Measurements from ENCODE around the gene NTN1.

The NTN1 gene

DNA sequence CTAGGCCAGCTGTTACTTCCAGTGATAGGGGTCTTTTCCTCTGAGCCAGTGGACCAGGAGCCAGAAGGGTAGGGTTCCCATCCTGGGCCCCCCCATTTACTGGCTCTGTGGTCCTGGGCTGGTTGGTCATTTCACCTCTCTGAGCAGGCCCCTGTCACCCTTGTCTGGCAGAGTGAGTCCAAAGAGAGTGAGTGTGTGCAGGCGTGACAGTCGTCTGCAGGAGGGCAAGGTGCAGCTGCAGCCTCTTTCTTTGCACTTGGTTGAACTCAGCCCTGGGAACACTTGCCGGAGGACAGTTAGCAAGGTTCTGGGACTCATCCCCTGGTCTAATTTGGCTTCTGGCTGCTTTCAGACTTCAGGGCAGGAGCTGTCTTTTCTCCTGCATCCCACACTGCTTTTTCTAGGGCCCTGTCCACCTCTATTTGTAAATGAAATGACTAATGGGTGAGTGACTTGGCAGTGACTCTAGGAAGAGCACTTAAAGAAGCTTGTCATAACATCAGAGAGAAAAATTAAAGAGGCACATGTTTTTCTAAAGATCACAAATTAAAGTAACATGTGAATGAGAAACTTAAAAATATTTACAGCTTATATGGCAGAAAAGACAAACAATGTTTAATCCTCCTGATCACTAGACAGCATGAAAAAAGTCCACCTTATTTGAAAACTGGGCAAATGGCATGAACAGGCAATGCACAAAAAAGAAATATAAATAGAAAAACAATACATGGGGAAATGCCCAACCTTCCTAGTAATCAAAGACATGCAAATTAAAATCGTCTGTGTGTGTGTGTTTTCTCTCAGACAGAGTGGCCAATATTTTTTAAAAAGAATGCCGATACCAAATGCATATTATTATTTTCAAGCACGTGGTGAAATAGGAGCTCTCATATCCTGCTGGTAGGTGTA, 137.5 kb downstream of the NTN1 start:
- no peak for DNase-seq (ENCODE audit: low read depth, low spot score)

DNA sequence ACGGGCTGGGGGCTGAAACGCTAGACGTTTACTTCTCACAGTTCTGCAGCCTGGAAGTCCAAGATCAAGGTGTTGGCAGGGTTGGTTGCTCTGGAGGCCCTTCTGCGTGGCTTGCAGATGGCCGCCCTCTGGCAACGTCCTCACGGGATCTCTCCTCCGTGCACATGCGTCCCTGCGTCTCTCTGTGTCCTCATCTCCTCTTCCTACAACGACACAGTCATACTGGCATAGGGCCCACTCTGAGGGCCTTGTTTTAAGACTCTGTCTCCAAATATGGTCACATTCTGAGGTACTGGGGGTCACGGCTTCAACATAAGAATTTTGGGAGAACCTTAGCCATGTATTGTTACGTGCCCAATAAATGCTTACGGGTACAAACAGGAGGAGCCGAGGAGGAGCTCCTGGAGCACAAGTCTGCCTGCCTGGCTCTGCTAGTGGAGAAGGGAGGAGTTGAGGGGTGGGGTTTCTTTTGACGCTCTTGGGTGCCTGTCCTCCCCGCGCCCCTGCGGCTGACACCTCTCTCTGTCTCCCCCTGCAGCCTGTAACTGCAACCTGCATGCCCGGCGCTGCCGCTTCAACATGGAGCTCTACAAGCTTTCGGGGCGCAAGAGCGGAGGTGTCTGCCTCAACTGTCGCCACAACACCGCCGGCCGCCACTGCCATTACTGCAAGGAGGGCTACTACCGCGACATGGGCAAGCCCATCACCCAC, 141.1 kb downstream of the NTN1 start:
- DNase-seq (ENCODE audit: low read depth, low spot score) = no peak

DNA sequence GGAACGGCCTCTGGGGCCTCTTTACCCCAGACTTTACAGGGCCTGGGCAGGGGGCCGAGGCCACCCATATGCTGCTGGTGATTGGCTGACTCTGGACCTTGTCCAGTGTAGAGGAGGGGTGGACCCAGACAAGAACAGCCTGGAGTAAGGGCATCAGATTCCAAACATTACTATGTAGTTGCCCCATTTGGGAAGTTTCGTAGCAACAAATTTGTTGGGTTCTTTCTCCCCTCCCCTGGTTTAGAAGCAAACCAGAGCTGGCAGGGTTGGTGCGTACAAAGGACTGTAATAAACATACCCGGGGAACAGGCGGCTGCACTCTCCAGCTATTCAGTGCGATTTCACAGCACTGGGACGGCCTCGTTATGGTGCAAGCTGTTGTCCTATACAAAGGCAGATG, 145.5 kb downstream of the NTN1 start:
- DNase-seq (ENCODE audit: low read depth, low spot score) = no peak

DNA sequence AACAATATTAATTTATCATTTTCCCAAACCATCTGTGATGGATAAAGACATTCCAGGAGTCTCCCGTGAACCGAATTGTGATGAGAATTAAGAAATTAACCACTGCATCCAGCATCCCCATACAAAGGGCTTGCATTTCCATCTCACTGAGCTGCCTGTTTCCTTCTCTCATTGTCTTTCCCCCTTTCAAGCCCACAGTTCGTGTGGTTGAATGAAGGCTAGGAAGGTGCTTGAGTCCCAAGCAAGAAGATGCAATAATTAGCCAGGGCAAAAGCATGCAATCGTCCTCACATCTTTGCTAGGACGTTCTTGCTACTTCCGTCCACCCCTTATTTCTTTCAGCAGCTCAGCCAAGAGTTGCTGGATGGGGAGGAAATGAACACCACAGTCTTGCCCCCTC, 146.1 kb downstream of the NTN1 start:
- no peak for DNase-seq (ENCODE audit: low read depth, low spot score)

DNA sequence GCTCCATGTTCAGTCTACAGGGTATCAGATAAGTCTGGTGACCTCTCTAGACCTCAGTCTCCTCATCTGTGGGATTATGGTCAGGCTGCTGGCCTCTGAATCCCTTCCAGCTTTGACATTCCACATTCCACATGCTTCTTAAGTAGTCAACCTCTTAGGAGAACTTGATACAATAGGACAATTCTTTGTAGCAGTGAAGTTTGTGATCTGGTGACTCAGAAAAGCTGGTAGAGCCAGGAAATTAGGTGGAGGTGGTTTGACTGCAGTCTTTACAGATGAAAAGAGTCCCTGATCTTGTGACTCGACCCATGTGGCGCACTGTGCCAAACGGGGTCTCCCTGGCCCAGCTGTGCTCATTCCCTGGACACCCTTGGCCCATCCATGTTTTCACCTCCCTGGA, 147.8 kb downstream of the NTN1 start:
- DNase-seq (ENCODE audit: low read depth, low spot score) = no peak

DNA sequence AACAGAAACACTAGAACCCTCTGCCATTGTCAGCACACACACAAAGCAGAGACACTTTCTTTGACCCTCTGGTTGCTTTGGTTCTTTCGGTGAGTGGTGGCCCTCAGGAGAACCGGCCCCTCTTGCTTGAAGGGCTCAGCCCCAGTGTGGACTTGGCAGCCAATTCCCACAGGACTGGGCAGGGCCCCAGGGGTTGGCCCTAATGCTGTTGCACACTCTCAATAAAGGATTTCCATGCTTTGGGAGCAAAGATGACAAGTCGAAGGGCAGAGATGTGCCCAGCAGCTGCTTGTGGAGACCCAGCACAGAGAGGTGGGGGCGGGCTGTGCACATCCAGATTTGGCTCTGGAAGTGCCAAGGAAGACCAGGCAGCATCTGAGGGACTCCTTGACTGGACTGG, 149.0 kb downstream of the NTN1 start:
- no peak for DNase-seq (ENCODE audit: low read depth, low spot score)

DNA sequence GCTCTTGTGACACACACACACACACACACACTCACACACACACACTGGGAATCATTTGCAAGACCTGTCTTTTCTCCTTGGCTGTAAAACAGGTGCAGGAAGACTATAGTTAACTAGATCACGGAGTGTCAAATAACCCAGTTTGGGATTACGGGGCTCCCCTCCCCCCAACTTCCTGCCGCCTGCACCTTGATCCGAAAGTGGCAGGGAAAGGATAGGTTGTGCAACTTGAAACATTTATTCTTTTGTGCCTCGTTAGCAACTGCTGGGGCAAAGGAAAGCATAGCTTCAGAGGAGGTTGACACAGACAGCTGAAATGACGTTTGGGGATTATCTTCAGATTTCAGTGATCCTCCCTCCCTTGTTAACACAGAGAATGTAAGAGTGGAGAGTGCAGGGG, 149.5 kb downstream of the NTN1 start:
- no peak for DNase-seq (ENCODE audit: low read depth, low spot score)

DNA sequence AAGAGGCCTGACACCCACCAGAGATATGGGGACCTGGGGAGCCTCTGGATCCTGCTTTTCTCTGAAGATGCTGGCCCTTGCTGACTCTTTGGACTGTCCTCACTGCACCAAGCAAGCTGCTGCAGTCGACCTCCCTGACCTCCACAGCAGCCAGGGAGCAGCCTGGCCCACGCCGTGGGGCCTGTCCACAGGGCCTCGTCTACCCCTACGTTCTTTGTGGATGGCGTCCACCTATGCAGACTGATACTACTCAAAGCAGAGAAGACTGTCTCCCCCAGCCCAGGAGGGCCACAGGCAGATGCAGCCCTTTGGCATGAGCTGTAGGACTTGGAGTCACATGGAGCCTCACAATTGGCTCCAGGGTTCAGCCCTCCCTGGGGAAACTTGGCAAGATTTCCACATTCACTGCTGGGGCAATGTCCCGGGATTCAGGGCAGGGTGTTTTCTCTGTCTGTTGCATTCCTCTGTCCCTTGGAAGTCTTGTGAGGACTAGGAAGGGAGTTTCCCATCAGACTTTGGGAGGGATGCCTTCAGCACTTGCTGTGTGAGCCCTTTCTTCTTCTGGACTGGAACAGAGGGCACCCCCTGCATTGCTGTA, 152.2 kb downstream of the NTN1 start:
- DNase-seq (ENCODE audit: low read depth, low spot score) = no peak

DNA sequence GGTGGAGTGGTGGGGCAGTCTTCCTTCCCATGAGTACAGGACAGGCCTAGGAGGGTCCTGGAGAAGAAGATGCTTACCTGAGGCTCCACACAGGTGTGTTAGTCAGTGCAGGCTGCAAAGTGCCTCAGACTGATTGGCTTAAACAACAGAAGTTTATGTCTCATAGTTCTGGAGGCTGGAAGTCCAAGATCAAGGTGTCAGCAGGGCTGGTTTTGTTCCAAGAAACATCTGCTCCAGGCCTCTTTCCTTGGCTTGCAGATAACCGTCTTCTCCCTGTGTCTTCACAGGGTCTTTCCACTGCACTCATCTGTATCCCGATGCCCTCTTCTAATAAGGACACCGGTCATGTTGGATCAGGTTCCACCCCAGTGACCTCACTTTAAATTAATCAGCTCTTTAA, 153.0 kb downstream of the NTN1 start:
- no peak for DNase-seq (ENCODE audit: low read depth, low spot score)

DNA sequence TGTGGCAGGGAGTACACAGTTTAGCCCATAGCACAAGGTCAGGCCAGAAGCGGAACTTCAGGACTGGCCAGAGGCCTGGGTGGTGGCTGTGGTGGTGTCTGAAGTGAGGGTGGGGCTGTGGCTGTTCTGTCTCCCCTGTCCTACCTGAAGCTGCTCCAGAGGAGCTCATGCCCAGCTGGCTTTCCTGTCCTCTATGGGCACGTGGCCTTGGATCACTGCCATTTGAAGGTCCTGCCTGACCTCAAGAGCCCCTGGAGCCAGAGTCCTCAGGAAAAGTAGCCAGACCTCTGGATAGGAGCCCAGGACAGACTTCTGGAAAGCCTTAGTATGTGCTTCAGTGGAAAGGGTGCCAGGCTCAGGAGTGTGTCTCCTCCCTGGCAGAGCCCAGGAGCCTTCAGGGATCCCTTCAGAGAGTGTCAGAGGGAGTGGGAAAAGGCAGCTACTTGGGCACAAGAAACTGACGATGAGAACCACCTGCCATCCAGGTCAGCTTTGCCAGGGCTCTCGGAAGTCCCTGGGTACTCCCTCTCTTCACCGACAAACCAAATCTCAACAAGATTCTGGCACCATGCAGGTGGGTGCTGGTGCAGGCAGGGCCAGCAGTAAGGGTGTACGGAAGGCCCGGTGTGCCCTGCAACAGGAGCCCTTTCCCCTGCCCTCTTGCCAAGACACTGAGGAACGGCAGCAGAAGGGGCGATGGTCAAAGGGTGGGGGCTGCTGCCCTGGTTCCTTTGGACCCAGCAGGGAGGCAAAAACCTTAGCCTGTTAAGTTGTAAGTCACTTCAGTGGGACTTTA, 153.7 kb downstream of the NTN1 start:
- no peak for DNase-seq (ENCODE audit: low read depth, low spot score)

DNA sequence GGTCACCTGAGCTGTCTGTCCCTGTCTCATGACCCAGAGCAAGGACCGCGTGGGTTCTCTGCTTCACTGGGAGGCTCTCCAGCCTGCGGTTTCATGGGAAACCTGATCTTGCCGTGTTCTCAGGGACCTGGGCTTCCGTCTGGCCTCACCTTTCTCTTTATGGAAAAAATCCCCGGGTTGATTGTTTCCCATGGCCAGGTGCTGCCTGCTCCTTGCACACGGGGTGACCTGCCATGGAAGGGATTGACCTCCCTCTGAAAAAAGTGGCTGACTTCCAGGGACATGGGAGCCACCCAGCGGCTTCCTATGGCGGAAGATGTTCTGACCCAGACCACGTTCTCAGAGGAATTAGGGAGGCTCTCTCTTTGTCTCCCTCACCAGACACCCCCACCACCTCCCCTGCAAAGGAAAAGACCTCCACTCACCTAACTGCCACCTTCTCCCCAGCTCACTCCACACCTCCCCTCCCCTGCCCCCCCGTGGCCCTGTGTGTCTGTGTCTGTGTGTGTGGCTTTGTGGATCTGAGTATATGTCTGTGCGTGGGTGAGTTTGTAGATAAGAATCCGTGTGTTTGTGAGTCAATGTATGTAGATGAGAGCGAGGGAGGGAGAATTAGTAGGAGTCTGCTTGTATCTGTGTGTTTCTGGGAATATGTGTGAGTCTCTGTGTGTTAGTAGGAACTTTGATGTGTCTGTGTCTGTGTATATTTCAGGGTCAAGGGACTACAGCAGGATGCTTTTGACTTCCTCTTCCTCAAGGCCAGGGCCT, 154.6 kb downstream of the NTN1 start:
- no peak for DNase-seq (ENCODE audit: low read depth, low spot score)

DNA sequence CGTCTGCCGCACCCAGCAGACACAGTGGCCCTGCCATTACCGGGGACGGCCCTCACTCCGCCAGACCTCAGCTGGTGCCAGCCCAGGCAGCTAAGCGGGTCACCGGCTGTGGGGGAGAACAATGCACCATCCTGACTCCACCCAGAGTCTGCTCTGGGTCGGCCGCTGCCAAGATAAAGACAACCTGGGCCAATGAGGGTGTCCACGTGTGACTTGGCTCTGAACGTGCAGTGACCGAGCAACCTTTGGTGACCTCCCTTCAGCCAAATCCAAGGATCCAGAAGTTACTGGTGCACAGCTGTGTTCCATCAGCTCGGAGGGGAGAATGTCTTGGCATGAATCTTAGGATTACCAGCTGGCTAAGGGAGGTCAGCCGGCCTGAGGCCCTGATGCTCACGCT, 155.9 kb downstream of the NTN1 start:
- DNase-seq (ENCODE audit: low read depth, low spot score) = no peak

DNA sequence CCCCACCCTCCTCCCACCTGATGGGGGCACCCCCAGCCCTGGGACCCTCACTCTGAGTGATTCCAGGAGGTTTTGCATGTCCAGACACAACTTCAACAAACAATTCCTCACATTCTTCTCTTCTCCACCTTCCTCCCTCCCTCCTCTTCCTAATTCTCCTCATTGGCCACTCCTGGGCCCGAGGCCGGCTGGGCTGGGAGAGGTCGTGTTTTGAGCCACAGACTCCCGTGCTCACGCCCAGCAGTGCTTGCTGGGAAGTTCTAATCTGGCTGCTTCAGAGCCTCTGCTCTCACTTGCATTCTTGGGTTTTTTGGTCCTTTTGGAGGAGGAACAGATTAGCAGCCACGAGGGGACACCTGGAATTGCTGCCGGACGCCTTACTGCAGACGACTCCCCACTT, 157.0 kb downstream of the NTN1 start:
- DNase-seq (ENCODE audit: low read depth, low spot score) = no peak

DNA sequence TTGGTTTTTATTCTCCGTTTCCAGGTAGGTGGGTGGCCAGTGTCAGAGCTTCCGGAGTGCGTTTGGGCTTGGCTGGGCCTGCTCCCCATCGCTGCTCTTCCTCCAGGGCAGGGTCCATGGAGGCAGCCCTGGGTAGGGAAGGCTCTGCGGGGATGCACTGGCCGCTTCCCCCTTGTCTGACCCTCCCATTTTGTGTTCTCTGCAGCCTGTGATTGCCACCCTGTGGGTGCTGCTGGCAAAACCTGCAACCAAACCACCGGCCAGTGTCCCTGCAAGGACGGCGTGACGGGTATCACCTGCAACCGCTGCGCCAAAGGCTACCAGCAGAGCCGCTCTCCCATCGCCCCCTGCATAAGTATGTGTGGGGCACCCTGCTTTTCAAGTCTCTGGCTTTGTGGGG, 158.3 kb downstream of the NTN1 start:
- no peak for DNase-seq (ENCODE audit: low read depth, low spot score)

DNA sequence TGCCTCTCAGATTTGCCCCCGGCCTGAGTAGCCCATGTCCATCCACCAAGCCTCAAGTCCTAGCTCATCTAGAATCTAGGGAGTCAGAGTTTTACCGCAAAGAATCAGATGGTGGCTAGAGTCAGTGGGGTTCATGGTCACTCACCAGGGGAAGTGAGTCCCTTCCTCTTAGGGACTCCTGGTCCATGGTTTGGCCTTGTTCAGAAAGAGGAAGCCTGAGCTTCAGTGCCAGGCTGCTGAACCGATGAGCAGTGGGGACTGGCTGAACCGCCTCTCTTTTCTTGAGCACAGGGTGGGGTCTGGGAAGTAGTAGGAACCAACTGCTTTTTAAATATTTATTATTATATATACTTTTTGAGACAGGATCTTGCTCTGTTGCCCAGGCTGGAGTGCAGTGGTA, 160.3 kb downstream of the NTN1 start:
- no peak for DNase-seq (ENCODE audit: low read depth, low spot score)

DNA sequence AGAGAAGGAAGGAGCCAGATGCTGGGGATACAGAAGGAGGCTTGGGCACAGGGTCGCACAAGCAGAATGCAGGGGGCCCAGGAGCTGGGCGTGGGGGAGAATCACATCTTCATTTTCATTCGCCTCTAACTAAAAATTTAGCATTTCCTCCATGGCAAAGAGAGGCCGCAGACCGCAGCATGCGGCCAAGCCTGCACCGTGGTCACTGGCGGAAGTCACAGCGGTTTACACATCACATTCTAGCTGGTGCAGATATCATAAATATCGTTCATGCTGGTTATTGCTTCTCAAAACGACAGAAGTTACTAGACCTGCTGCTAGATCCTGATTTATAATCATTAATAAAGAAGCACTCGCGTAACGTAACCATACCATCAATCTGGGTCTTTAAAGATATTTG, 162.0 kb downstream of the NTN1 start:
- DNase-seq (ENCODE audit: low read depth, low spot score) = no peak

DNA sequence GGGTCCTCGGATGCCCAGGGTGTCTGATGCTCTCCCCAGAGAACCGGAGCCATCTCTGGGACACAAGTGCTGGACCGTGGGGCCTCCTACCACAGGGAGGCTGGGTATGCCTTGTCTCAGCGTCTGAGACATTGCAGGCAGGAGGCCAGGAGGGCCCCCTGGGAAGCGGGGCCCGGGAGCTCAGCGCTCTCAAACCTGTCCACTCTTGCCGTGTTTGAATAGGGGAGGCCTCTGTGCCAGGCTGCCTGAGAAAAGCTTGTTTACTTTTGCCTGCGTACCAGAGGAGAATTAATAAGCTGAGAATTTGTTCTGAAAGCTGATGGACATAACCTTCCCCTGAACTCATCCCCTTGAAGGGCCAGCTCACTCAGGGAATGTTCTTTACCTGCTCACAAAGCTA, 163.8 kb downstream of the NTN1 start:
- no peak for DNase-seq (ENCODE audit: low read depth, low spot score)

DNA sequence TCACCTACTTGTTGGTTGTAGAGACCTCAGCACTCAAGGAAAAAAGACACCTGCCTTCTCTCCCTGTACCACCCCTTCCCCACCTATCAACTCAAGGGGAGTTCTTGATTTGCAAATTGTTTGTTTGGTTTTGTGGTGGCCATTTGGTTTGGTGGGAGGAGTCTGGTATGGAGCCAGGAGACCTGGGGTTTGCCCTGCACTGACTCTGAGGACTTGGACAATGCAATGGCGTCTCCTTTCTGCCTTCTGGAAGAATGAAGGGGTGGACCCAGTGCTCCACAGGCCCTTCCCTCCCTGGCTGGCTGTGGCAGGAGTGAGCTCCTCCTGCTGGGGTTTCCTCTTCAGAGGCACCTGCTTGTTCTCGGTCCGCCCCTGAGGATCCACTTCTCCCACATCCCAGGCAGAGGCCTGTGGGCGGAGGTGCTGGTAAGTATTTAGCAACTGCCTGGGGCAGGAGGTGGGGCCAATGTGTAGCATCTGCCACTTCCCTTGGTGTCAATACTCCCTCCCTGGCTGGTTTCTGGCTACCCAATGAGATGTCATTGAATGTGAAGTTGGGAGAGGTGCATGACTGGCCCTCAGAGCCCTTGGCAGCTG, 164.5 kb downstream of the NTN1 start:
- no peak for DNase-seq (ENCODE audit: low read depth, low spot score)

DNA sequence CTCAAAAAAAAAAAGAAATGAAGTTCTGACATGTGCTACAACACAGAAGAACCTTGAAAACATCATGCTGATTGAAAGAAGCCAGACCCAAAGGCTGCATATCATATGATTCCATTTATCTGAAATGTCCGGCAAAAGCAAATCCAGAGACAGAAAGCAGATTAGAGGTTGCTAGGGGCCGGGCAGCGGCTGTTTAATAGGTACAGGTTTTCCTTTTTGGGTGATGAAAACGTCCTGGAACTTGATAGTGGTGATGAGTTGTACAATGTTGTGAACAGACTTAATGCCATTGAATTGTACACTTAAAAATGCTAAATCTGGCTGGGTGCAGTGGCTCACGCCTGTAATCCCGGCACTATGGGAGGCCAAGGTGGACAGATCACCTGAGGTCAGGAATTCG, 166.5 kb downstream of the NTN1 start:
- no peak for DNase-seq (ENCODE audit: low read depth, low spot score)

DNA sequence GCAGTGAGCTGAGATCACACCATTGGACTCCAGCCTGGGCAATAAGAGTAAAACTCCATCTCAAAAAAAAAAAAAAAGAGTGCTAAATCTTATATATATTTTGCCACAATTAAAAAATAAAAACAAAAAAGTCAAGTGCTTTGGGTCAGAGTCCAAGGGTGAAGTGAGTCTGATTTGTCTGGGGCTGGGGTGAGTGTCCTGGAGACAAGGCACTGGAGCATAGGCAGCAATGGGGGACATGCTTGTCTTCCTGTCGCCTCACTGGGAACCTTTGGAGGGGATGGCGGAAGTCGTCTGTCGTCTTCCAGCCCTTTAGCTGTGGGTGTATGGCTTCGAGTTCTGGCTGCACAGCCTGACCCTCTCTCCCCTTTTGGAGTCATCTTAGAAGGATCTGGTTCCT, 167.1 kb downstream of the NTN1 start:
- DNase-seq (ENCODE audit: low read depth, low spot score) = no peak

DNA sequence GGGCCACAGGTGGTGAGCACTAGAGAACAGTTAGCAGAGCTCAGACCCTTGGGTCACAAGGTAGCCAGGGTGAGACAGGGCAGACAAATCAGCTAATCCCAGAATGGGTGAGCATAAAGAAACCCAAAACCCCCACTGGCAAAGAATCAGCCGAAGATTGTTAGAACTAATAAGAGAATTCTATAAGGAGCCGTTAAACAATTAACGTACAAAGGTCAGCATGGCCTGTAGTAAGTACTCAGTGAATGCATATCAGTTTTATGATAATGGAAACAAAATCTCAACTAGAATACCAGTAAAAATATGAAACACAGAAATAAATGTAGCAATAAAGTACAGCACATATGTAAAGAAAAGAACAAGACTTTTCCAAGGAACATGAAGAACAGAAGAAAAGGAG, 168.6 kb downstream of the NTN1 start:
- DNase-seq (ENCODE audit: low read depth, low spot score) = no peak

All from brain pericyte (primary cell).